Stimulated activated effector memory CD8-positive, alpha-beta T cell treated with anti-CD3 and anti-CD28 coated beads, Interleukin-12 subunit alpha, Interleukin-12 subunit beta, amount 100 ng/mL, for 72 hours (primary cell): Measurements from ENCODE around the gene CYSTM1.

ENCODE experiments used
- ATAC-seq: fragments of 150-1000 bp; cut with Tn5 transposase; 2 replicates; pipeline ENCODE4 v1.10.0; 2021
- DNase-seq, 2 donors: peaks; one replicate each; pipeline ENCODE4 v3.0.0; 2021 to 2022; ENCODE audit warnings: low spot score in 2 of 2
- H3K27ac Mint-ChIP-seq: one replicate; pipeline ENCODE4 v1.8.0; 2022; ENCODE audit warnings: mild to moderate bottlenecking, mixed read lengths
- H3K36me3 Mint-ChIP-seq: one replicate; pipeline ENCODE4 v1.8.0; 2022; ENCODE audit warnings: mild to moderate bottlenecking, mixed read lengths
- H3K4me1 Mint-ChIP-seq: one replicate; pipeline ENCODE4 v1.8.0; 2022; ENCODE audit warnings: mixed read lengths
- H3K4me3 Mint-ChIP-seq: one replicate; pipeline ENCODE4 v1.8.0; 2022; ENCODE audit warnings: mild to moderate bottlenecking, mixed read lengths
- H3K9me3 Mint-ChIP-seq: one replicate; pipeline ENCODE4 v1.8.0; 2022; ENCODE audit warnings: mixed read lengths

Gene CYSTM1

GRCh38 chr5:140159014-140159927, 15.7 kb upstream of the CYSTM1 start:
- ATAC-seq (no peak), DNase-seq (no peak)
- Mint-ChIP-seq H3K36me3 (no peaks in the 10 kb centered on the region), H3K9me3 (no peaks in the 10 kb centered on the region), H3K27ac (no peak overlapping the region), H3K4me1 (peaks cover 9% of the 10 kb centered on the region), H3K4me3 (no peak overlapping the region)

GRCh38 chr5:140162275-140162674, 12.7 kb upstream of the CYSTM1 start:
- Mint-ChIP-seq H3K36me3 (no peaks in the 10 kb centered on the region), H3K27ac (no peak overlapping the region)
- no peak for ATAC-seq

GRCh38 chr5:140162781-140163180, 12.2 kb upstream of the CYSTM1 start:
- H3K36me3 Mint-ChIP-seq, result no peaks in the 10 kb centered on the region
- no peak overlapping the region for H3K27ac Mint-ChIP-seq
- H3K4me1 Mint-ChIP-seq, result no peaks in the 10 kb centered on the region
- no peak for DNase-seq
- ATAC-seq, result no peak
- H3K4me3 Mint-ChIP-seq, result no peak overlapping the region
- H3K9me3 Mint-ChIP-seq, result no peaks in the 10 kb centered on the region

More at GRCh38 chr5:140162275-140162674, 12.7 kb upstream of the CYSTM1 start:
- Mint-ChIP-seq H3K9me3 (no peaks in the 10 kb centered on the region), H3K4me3 (no peak overlapping the region), H3K4me1 (peaks cover 2% of the 10 kb centered on the region)
- no peak for DNase-seq

GRCh38 chr5:140165101-140165922, 9.7 kb upstream of the CYSTM1 start:
- Mint-ChIP-seq H3K4me1 (no peaks in the 10 kb centered on the region), H3K36me3 (no peaks in the 10 kb centered on the region), H3K27ac (no peak overlapping the region), H3K9me3 (no peaks in the 10 kb centered on the region), H3K4me3 (no peak overlapping the region)
- ATAC-seq (no peak), DNase-seq (no peak)

- peak overlapping the region; percentile 52 for H3K27ac Mint-ChIP-seq
- no peak overlapping the region for H3K4me3 Mint-ChIP-seq
- no peaks in the 10 kb centered on the region for H3K9me3 Mint-ChIP-seq
- H3K36me3 Mint-ChIP-seq, result no peaks in the 10 kb centered on the region
- no peaks in the 10 kb centered on the region for H3K4me1 Mint-ChIP-seq
- DNase-seq (no peak), ATAC-seq (no peak)
Observed at GRCh38 chr5:140165923-140166270, 9.1 kb upstream of the CYSTM1 start.

GRCh38 chr5:140166911-140167310, 8.1 kb upstream of the CYSTM1 start:
- Mint-ChIP-seq H3K4me1 (no peaks in the 10 kb centered on the region), H3K36me3 (no peaks in the 10 kb centered on the region), H3K4me3 (no peak overlapping the region), H3K27ac (no peak overlapping the region), H3K9me3 (no peaks in the 10 kb centered on the region)
- DNase-seq, result no peak
- no peak for ATAC-seq

- no peaks in the 10 kb centered on the region for H3K4me1 Mint-ChIP-seq
- ATAC-seq (no peak), DNase-seq (no peak)
- no peak overlapping the region for H3K4me3 Mint-ChIP-seq
- no peak overlapping the region for H3K27ac Mint-ChIP-seq
- H3K36me3 Mint-ChIP-seq, result no peaks in the 10 kb centered on the region
- no peaks in the 10 kb centered on the region for H3K9me3 Mint-ChIP-seq
Observed at GRCh38 chr5:140168371-140168770, 6.6 kb upstream of the CYSTM1 start.

- H3K27ac Mint-ChIP-seq, result no peak overlapping the region
- peaks cover 5% of the 10 kb centered on the region for H3K4me1 Mint-ChIP-seq
- H3K9me3 Mint-ChIP-seq, result no peaks in the 10 kb centered on the region
- H3K4me3 Mint-ChIP-seq, result no peak overlapping the region
- DNase-seq, result no peak
- no peak for ATAC-seq
- no peaks in the 10 kb centered on the region for H3K36me3 Mint-ChIP-seq
Observed at GRCh38 chr5:140169410-140169809, 5.6 kb upstream of the CYSTM1 start.

GRCh38 chr5:140172483-140172882, 2.5 kb upstream of the CYSTM1 start:
- Mint-ChIP-seq H3K4me1 (peaks cover 14% of the 10 kb centered on the region), H3K9me3 (no peaks in the 10 kb centered on the region), H3K4me3 (no peak overlapping the region), H3K36me3 (peaks cover 5% of the 10 kb centered on the region), H3K27ac (no peak overlapping the region)
- no peak for ATAC-seq
- no peak for DNase-seq

- Mint-ChIP-seq H3K4me3 (peak overlapping the region; percentile 89), H3K27ac (peak overlapping the region; percentile 89), H3K4me1 (peaks cover 14% of the 10 kb centered on the region), H3K9me3 (no peaks in the 10 kb centered on the region), H3K36me3 (peaks cover 5% of the 10 kb centered on the region)
- no peak for DNase-seq
- ATAC-seq, result no peak
Observed at GRCh38 chr5:140174014-140174413, 974 bp upstream of the CYSTM1 start.

- ATAC-seq, result peak; percentile 75
- DNase-seq, result peak; percentile 47 to 83
- Mint-ChIP-seq H3K4me3 (peak overlapping the region; percentile 89), H3K4me1 (peaks cover 14% of the 10 kb centered on the region), H3K9me3 (no peaks in the 10 kb centered on the region), H3K27ac (peak overlapping the region; percentile 89), H3K36me3 (peaks cover 5% of the 10 kb centered on the region)
Observed at GRCh38 chr5:140175367-140176030, 511 bp downstream of the CYSTM1 start.

- Mint-ChIP-seq H3K36me3 (peaks cover 5% of the 10 kb centered on the region), H3K4me1 (peaks cover 14% of the 10 kb centered on the region), H3K4me3 (peak overlapping the region; percentile 89), H3K9me3 (no peaks in the 10 kb centered on the region), H3K27ac (peak overlapping the region; percentile 89)
- ATAC-seq (no peak), DNase-seq (no peak)
Observed at GRCh38 chr5:140176031-140176387, 1.0 kb downstream of the CYSTM1 start.

GRCh38 chr5:140178086-140178410, 3.1 kb downstream of the CYSTM1 start:
- DNase-seq (no peak), ATAC-seq (no peak)
- no peaks in the 10 kb centered on the region for H3K9me3 Mint-ChIP-seq
- H3K36me3 Mint-ChIP-seq, result peaks cover 5% of the 10 kb centered on the region
- H3K4me1 Mint-ChIP-seq, result peaks cover 14% of the 10 kb centered on the region
- no peak overlapping the region for H3K27ac Mint-ChIP-seq
- H3K4me3 Mint-ChIP-seq, result no peak overlapping the region

- DNase-seq (no peak), ATAC-seq (no peak)
- H3K27ac Mint-ChIP-seq, result no peak overlapping the region
- H3K36me3 Mint-ChIP-seq, result peaks cover 5% of the 10 kb centered on the region
- H3K4me3 Mint-ChIP-seq, result no peak overlapping the region
- no peaks in the 10 kb centered on the region for H3K9me3 Mint-ChIP-seq
- peaks cover 14% of the 10 kb centered on the region for H3K4me1 Mint-ChIP-seq
Observed at GRCh38 chr5:140178482-140179116, 3.6 kb downstream of the CYSTM1 start.

- ATAC-seq (no peak), DNase-seq (no peak)
- H3K4me3 Mint-ChIP-seq, result peak overlapping the region; percentile 4
- H3K36me3 Mint-ChIP-seq, result no peaks in the 10 kb centered on the region
- peak overlapping the region; percentile 30 for H3K27ac Mint-ChIP-seq
- peaks cover 2% of the 10 kb centered on the region for H3K4me1 Mint-ChIP-seq
- no peaks in the 10 kb centered on the region for H3K9me3 Mint-ChIP-seq
Observed at GRCh38 chr5:140181002-140181483, 6.1 kb downstream of the CYSTM1 start.
